GM12873 (cell line): ENCODE measurements around the gene CAMK2A.

ENCODE experiments used
- TF ChIP-seq, protein P1 (sequence below): IDR thresholded peaks from 2 replicates; pipeline ENCODE4 v1.5.1; 2012; ENCODE audit warnings: low read depth, mild to moderate bottlenecking, moderate library complexity, low read length, control low read depth; ENCODE audit not compliant: insufficient read depth; ENCODE audit errors: missing control alignments

CAMK2A gene

DNA sequence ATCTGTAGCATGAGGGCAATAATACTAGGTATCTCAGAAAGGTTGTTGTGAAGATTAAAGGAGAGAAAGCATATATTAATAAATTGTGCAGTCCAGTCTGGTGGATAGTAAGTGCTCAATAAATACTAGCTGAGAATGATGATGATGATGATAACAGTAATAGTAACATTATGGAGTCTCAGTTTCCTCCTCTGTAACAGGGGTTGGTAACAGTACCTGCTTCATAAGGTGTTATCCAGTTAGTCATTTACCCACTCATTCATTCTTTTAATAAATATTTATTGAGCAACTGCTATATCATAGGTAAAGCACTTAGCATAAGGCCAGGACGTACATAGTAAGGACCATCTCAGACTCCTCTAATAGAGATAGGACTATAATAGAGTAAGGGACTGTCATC, 92.1 kb downstream of the CAMK2A start:
- TF ChIP-seq, protein P1, sequence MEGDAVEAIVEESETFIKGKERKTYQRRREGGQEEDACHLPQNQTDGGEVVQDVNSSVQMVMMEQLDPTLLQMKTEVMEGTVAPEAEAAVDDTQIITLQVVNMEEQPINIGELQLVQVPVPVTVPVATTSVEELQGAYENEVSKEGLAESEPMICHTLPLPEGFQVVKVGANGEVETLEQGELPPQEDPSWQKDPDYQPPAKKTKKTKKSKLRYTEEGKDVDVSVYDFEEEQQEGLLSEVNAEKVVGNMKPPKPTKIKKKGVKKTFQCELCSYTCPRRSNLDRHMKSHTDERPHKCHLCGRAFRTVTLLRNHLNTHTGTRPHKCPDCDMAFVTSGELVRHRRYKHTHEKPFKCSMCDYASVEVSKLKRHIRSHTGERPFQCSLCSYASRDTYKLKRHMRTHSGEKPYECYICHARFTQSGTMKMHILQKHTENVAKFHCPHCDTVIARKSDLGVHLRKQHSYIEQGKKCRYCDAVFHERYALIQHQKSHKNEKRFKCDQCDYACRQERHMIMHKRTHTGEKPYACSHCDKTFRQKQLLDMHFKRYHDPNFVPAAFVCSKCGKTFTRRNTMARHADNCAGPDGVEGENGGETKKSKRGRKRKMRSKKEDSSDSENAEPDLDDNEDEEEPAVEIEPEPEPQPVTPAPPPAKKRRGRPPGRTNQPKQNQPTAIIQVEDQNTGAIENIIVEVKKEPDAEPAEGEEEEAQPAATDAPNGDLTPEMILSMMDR = no peak

DNA sequence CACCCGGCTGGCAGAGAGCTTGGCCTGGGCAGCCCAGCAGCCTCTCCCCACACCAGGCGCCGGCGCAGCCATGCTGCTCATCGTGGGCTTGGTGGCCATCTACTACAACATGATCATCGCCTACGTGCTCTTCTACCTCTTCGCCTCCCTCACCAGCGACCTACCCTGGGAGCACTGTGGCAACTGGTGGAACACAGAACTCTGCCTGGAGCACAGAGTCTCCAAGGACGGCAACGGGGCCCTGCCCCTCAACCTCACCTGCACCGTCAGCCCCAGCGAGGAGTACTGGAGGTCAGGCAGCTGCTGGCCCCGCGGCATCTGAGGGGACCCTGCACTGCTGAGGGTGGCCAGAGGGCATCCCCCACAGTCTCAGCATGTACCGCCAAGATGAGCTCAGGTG, 92.6 kb downstream of the CAMK2A start:
- TF ChIP-seq, protein P1 = no peak

DNA sequence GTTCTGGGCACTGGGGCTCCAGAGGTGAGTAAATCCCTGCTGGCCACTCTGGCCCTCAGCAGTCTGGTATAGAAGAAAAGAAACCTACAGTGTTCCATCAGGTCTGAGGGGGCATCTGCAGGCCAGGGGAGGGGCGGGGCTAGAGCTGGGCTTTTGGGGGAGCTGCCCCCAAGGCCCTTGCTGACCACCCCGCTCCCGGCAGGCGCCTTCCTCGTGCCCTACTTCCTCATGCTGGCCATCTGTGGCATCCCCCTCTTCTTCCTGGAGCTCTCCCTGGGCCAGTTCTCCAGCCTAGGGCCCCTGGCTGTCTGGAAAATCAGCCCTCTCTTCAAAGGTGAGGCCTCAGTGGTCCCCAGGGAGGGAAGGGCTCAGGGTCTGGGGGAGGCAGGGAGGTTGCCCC, 93.1 kb downstream of the CAMK2A start:
- TF ChIP-seq, protein P1 = no peak

DNA sequence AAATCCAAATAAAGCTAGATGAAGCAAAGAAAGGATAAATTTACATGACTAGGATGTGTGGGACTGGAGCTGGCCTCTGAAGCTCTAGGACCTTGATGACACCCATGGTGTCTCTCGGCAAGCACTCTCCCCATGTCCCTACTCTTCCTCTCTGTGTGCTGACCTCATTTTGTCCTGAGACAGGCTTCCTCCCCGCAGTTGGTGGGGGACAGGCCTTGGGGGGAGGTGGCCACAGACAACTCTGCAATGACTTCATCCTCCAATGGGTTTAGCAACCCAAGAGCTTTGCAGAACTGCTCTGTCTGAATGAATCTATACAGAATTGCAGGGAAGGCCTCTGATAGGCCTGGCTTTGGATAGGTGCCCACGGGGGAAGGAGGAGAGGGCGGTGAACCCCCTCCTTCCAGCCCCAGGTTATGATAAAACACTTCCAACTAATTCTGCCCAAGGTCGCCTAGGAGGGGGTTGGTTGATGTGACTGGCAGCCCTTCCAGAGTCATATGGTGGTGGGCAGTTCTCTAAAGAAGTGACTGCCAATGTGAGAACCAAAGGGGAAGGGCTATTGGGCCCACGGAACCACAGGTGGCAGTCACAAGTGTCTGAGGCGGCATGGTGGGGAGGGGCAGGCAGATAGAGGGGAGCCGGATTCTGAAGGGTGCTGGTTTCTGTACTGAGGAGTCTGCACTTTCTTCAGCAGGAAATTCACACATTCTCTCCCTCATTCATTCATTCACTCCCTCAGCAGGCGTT, 93.7 kb downstream of the CAMK2A start:
- TF ChIP-seq, protein P1 = no peak

DNA sequence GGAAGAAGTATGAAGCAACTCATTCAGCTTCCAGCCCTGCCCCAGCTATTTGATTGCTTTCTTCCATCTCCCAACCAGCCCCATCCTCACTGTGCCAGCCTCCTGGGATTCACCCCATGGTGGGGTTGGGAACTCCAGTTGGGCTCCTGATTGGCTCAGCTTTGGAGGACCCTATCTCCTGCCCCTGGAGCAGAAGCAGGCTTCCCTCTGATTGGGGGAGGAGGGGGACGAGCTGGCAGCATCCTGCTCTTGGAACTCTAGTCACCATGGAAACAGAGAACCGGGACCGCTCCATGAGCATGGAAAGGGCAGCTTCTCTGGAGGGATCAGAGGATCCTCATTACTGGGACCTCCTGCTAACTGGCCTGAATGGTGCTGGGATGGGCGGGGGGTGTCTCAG, 97.1 kb downstream of the CAMK2A start:
- TF ChIP-seq, protein P1 = no peak

DNA sequence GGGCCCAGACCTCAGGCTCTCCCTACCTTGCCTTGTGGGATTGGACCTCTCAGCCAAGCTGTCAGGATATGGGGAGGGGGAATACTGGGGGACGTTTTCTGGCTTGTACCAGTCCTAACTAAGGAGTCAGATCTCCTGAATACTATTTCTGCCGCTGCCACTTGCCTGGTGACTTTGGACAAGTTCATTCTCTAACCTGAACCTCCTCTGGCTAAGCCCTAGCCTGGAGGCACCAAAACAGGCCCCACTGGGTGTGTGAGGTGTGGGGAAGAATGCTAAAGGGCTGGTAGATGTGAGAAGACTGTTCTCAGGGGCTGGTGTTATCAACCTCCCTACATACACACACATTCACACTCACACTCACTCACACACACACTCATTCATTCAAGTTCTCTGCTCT, 98.6 kb downstream of the CAMK2A start:
- TF ChIP-seq, protein P1 = no peak

DNA sequence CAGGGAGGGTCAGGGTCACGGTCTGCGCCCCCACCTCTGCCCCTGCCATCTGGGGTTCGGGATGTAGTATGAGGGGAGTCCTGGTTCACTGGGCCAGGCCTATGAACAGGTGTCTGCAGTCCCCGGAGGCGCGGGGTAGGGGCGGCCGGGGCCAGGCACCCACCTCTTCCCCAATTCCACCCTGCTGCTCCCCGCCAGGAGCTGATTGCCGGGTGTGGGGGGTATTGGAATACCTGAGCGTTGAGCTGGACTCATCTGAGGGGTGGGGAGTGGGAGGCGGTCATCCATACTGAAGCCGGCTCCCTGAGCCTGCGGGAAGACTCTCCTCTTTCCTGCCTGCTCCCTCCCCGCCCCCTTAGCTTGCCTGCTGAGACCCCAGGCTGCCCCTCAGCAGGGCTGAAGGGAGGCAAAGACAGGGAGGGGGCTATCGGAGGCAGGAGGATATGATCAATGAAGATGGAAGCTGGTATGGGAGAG, 99.0 kb downstream of the CAMK2A start:
- TF ChIP-seq, protein P1 = no peak
